ENCODE data around the gene CLDN34.

DNA sequence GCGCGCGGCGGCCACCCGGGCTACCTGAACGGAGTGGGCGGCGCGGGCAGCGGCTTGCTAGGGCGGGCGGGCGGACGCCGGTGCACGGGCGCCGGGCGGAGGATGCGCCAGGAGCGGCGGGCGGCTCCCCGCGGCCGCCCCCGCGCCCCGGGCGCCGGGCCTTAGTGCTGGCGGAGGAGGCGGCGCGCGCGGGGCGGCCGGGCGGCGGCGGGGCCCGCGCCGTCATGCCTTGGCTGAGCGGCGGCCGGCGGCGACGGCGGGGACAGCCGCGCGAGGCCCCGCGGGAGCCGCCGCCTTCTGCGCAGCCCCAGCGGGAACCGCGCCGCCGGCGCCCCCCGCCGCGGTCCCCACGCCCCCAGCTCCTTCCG is 48.2 kb downstream of the CLDN34 start:
- no peak for TF ChIP-seq TAF1 (conservative IDR thresholded peaks at IDR 0.05)
- TF ChIP-seq, protein P1, sequence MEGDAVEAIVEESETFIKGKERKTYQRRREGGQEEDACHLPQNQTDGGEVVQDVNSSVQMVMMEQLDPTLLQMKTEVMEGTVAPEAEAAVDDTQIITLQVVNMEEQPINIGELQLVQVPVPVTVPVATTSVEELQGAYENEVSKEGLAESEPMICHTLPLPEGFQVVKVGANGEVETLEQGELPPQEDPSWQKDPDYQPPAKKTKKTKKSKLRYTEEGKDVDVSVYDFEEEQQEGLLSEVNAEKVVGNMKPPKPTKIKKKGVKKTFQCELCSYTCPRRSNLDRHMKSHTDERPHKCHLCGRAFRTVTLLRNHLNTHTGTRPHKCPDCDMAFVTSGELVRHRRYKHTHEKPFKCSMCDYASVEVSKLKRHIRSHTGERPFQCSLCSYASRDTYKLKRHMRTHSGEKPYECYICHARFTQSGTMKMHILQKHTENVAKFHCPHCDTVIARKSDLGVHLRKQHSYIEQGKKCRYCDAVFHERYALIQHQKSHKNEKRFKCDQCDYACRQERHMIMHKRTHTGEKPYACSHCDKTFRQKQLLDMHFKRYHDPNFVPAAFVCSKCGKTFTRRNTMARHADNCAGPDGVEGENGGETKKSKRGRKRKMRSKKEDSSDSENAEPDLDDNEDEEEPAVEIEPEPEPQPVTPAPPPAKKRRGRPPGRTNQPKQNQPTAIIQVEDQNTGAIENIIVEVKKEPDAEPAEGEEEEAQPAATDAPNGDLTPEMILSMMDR (IDR thresholded peaks at IDR 0.05; ENCODE audit: low read depth, low read length, missing input control), result no peak
- no peak for TF ChIP-seq RAD21 (IDR thresholded peaks at IDR 0.05)
- no peak for TF ChIP-seq SP1 (IDR thresholded peaks at IDR 0.05)
- TF ChIP-seq, protein P2, sequence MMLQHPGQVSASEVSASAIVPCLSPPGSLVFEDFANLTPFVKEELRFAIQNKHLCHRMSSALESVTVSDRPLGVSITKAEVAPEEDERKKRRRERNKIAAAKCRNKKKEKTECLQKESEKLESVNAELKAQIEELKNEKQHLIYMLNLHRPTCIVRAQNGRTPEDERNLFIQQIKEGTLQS (IDR thresholded peaks at IDR 0.05), result no peak
- TF ChIP-seq YY1 (IDR thresholded peaks at IDR 0.05), result no peak
- TF ChIP-seq, protein P3, sequence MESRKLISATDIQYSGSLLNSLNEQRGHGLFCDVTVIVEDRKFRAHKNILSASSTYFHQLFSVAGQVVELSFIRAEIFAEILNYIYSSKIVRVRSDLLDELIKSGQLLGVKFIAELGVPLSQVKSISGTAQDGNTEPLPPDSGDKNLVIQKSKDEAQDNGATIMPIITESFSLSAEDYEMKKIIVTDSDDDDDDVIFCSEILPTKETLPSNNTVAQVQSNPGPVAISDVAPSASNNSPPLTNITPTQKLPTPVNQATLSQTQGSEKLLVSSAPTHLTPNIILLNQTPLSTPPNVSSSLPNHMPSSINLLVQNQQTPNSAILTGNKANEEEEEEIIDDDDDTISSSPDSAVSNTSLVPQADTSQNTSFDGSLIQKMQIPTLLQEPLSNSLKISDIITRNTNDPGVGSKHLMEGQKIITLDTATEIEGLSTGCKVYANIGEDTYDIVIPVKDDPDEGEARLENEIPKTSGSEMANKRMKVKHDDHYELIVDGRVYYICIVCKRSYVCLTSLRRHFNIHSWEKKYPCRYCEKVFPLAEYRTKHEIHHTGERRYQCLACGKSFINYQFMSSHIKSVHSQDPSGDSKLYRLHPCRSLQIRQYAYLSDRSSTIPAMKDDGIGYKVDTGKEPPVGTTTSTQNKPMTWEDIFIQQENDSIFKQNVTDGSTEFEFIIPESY (IDR thresholded peaks at IDR 0.05), result no peak
- TF ChIP-seq, protein P4, sequence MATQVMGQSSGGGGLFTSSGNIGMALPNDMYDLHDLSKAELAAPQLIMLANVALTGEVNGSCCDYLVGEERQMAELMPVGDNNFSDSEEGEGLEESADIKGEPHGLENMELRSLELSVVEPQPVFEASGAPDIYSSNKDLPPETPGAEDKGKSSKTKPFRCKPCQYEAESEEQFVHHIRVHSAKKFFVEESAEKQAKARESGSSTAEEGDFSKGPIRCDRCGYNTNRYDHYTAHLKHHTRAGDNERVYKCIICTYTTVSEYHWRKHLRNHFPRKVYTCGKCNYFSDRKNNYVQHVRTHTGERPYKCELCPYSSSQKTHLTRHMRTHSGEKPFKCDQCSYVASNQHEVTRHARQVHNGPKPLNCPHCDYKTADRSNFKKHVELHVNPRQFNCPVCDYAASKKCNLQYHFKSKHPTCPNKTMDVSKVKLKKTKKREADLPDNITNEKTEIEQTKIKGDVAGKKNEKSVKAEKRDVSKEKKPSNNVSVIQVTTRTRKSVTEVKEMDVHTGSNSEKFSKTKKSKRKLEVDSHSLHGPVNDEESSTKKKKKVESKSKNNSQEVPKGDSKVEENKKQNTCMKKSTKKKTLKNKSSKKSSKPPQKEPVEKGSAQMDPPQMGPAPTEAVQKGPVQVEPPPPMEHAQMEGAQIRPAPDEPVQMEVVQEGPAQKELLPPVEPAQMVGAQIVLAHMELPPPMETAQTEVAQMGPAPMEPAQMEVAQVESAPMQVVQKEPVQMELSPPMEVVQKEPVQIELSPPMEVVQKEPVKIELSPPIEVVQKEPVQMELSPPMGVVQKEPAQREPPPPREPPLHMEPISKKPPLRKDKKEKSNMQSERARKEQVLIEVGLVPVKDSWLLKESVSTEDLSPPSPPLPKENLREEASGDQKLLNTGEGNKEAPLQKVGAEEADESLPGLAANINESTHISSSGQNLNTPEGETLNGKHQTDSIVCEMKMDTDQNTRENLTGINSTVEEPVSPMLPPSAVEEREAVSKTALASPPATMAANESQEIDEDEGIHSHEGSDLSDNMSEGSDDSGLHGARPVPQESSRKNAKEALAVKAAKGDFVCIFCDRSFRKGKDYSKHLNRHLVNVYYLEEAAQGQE (IDR thresholded peaks at IDR 0.05), result no peak
- no peak for TF ChIP-seq EGR1 (IDR thresholded peaks at IDR 0.05; ENCODE audit: low read depth in 2 of 2)
